BJ (cell line): ENCODE results near the gene ALAS1. TPM values are rescaled to one million over a fixed set of nuclear protein-coding genes. Genes with fewer than 3 reads are reported as not detected.

Experiments
- CTCF ChIA-PET: fragments of 350-600 bp; formaldehyde crosslinking; extraction: SDS; loops from one replicate; lab custom pipeline; 2021; ENCODE audit warnings: antibody characterized with exemption, inconsistent platforms; lab: Yijun Ruan, JAX
- POLR2A ChIA-PET: fragments of 300-600 bp; sonication (Branson Sonifier 250); formaldehyde crosslinking; extraction: SDS; loops from one replicate; lab custom pipeline; 2021; ENCODE audit warnings: antibody characterized with exemption; lab: Charles Lee
- DNase-seq: peaks from one replicate; pipeline ENCODE4 v3.0.0-alpha.2; 2011; ENCODE audit warnings: low read depth
- H3K27me3 ChIP-seq: 2 replicates; pipeline ENCODE4 v1.6.0; 2011; ENCODE audit warnings: low read length; ENCODE audit not compliant: control insufficient read depth, insufficient read depth
- H3K36me3 ChIP-seq: 2 replicates; pipeline ENCODE4 v1.5.1; 2011; ENCODE audit warnings: low read length; ENCODE audit not compliant: control insufficient read depth, insufficient read depth
- H3K4me3 ChIP-seq: 2 replicates; pipeline ENCODE4 v1.5.1; 2011; ENCODE audit warnings: low read depth, mild to moderate bottlenecking, control low read depth, low read length
- CTCF ChIP-seq: IDR thresholded peaks from 2 replicates; pipeline ENCODE4 v1.5.1; 2011; ENCODE audit warnings: low read depth, mild to moderate bottlenecking, control low read depth, inconsistent platforms, low read length, moderate library complexity; ENCODE audit not compliant: insufficient read depth
- polyA plus RNA-seq: library from polyadenylated mRNA; depleted of rRNA; stranded (reverse); fragments of >200 nt; gene quantifications from 2 replicates; pipeline ENCODE4 v1.2.3, GENCODE V29; 2011

ALAS1 gene
- polyA plus RNA-seq, 1 experiment: 51.7 TPM

- CTCF ChIA-PET: interaction anchor here (0.6 to 1.0 kb wide), 4 partner anchors 13 to 240 kb away, joined by 3 to 5 read pairs (median 4); no protein-coding TSS in a partner anchor
- POLR2A ChIA-PET: interaction anchor here (0.5 kb wide), 1 partner anchor 1835 kb away, joined by 11 read pairs; no protein-coding TSS in a partner anchor
- Histone ChIP-seq H3K27me3 (no peaks in the 10 kb centered on the region; the same call in 1 of the 2 replicates), H3K36me3 (no peaks in the 10 kb centered on the region), H3K4me3 (no peak overlapping the region)
- TF ChIP-seq CTCF: no peak
- DNase-seq: no peak
These were observed 9.4 kb upstream of the ALAS1 start for GRCh38 chr3:52188556-52188955.

- Histone ChIP-seq H3K4me3 (no peak overlapping the region), H3K36me3 (no peaks in the 10 kb centered on the region), H3K27me3 (no peaks in the 10 kb centered on the region; the same call in 1 of the 2 replicates)
- ChIA-PET POLR2A (no interaction called here), CTCF (interaction anchor here (0.9 to 1.4 kb wide), 3 partner anchors 20 to 30 kb away, joined by 3 read pairs; no protein-coding TSS in a partner anchor)
- no peak for TF ChIP-seq CTCF
- DNase-seq: no peak
These were observed 7.5 kb upstream of the ALAS1 start for GRCh38 chr3:52190294-52191074.

- CTCF ChIA-PET: no interaction called here
- no peak for DNase-seq
- TF ChIP-seq CTCF: no peak
- no peaks in the 10 kb centered on the region for H3K36me3 ChIP-seq
- H3K4me3 ChIP-seq: no peak overlapping the region
- no peaks in the 10 kb centered on the region for H3K27me3 ChIP-seq
- POLR2A ChIA-PET: no interaction called here
These were observed 6.3 kb upstream of the ALAS1 start for GRCh38 chr3:52191663-52192062.

GRCh38 chr3:52193065-52193464 lies 4.9 kb upstream of the ALAS1 start:
- ChIA-PET CTCF (interaction anchor here (0.8 kb wide), 1 partner anchor 27 kb away, joined by 3 read pairs; no protein-coding TSS in a partner anchor), POLR2A (no interaction called here)
- H3K4me3 ChIP-seq: no peak overlapping the region
- DNase-seq: no peak
- H3K36me3 ChIP-seq: no peaks in the 10 kb centered on the region
- H3K27me3 ChIP-seq: no peaks in the 10 kb centered on the region
- no peak for TF ChIP-seq CTCF

GRCh38 chr3:52194485-52195290 lies 3.3 kb upstream of the ALAS1 start:
- TF ChIP-seq CTCF: no peak
- Histone ChIP-seq H3K27me3 (no peaks in the 10 kb centered on the region), H3K36me3 (peaks cover 2% of the 10 kb centered on the region; the same call in 1 of the 2 replicates), H3K4me3 (no peak overlapping the region)
- ChIA-PET CTCF (interaction anchor here (0.9 kb wide), 1 partner anchor 146 kb away, joined by 3 read pairs; no protein-coding TSS in a partner anchor), POLR2A (no interaction called here)
- no peak for DNase-seq
